Neutrophil (primary cell): ENCODE data around the gene C6orf89.
"Not testable (repeated sequence)": the region's sequence is repeated elsewhere in the genome, so short reads cannot be mapped to it uniquely, and the experiment has no call there.

Experiments
- H3K27ac ChIP-seq: fragments of 200-600 bp; sonication (generic); 2 replicates; pipeline ENCODE4 v1.5.1; 2016; ENCODE audit warnings: mild to moderate bottlenecking, moderate library complexity
- H3K27me3 ChIP-seq: fragments of 200-600 bp; sonication (generic); 2 replicates; pipeline ENCODE4 v1.6.0; 2016; ENCODE audit warnings: mild to moderate bottlenecking
- H3K36me3 ChIP-seq: fragments of 200-600 bp; sonication (generic); 2 replicates; pipeline ENCODE4 v1.5.1; 2017
- H3K4me1 ChIP-seq, 2 experiments: fragments of 200-600 bp in 1 of 2; sonication (generic) in 1 of 2; 1 replicate in 1 of 2; 2 replicates in 1 of 2; pipeline versions ENCODE4 v1.5.1 to v1.6.1; 2013 to 2016; ENCODE audit warnings: low read depth in 1 of 2, low read length in 1 of 2, mild to moderate bottlenecking in 1 of 2, moderate library complexity in 1 of 2; ENCODE audit not compliant: control insufficient read depth in 1 of 2, insufficient read depth in 1 of 2
- H3K4me3 ChIP-seq, 2 experiments: fragments of 200-600 bp in 1 of 2; sonication (generic) in 1 of 2; 1 replicate in 1 of 2; 2 replicates in 1 of 2; pipeline ENCODE4 v1.5.1; 2013 to 2016; ENCODE audit warnings: low read depth in 1 of 2, low read length in 1 of 2, mild to moderate bottlenecking in 1 of 2, moderate library complexity in 1 of 2
- H3K9me3 ChIP-seq: fragments of 200-600 bp; sonication (generic); 2 replicates; pipeline ENCODE4 v1.5.1; 2016
- CTCF ChIP-seq: fragments of 200-600 bp; sonication (generic); IDR thresholded peaks from 2 replicates; pipeline ENCODE4 v1.5.1; 2016; ENCODE audit warnings: antibody characterized with exemption

C6orf89 gene

GRCh38 chr6:36940027-36940426, 54.3 kb downstream of the C6orf89 start:
- H3K4me1 ChIP-seq = no peaks in the 10 kb centered on the region
- H3K27me3 ChIP-seq = peaks cover 28% of the 10 kb centered on the region
- H3K27ac ChIP-seq = no peak overlapping the region
- H3K4me3 ChIP-seq = no peak overlapping the region
- no peak for TF ChIP-seq CTCF
- H3K36me3 ChIP-seq = no peaks in the 10 kb centered on the region
- no peaks in the 10 kb centered on the region for H3K9me3 ChIP-seq

- H3K4me1 ChIP-seq, H3K4me3 ChIP-seq, H3K9me3 ChIP-seq, H3K27ac ChIP-seq, H3K36me3 ChIP-seq: not testable (repeated sequence)
- H3K27me3 ChIP-seq = peaks cover 34% of the 10 kb centered on the region
These were observed 55.8 kb downstream of the C6orf89 start for GRCh38 chr6:36941561-36941960.

GRCh38 chr6:36942329-36942728, 56.6 kb downstream of the C6orf89 start:
- H3K27me3 ChIP-seq = peaks cover 35% of the 10 kb centered on the region
- H3K4me1 ChIP-seq, H3K4me3 ChIP-seq, H3K36me3 ChIP-seq, H3K27ac ChIP-seq, H3K9me3 ChIP-seq: not testable (repeated sequence)

GRCh38 chr6:36944650-36945049, 58.9 kb downstream of the C6orf89 start:
- Histone ChIP-seq H3K4me1 (no peaks in the 10 kb centered on the region), H3K4me3 (no peak overlapping the region), H3K27me3 (peaks cover 53% of the 10 kb centered on the region), H3K27ac (no peak overlapping the region), H3K9me3 (no peaks in the 10 kb centered on the region), H3K36me3 (no peaks in the 10 kb centered on the region)
- TF ChIP-seq CTCF = no peak

GRCh38 chr6:36945301-36945700, 59.5 kb downstream of the C6orf89 start:
- no peak overlapping the region for H3K27ac ChIP-seq
- TF ChIP-seq CTCF = no peak
- H3K9me3 ChIP-seq = no peaks in the 10 kb centered on the region
- H3K4me1 ChIP-seq = no peaks in the 10 kb centered on the region
- no peak overlapping the region for H3K4me3 ChIP-seq
- H3K27me3 ChIP-seq = peaks cover 52% of the 10 kb centered on the region
- no peaks in the 10 kb centered on the region for H3K36me3 ChIP-seq

- Histone ChIP-seq H3K4me3 (no peak overlapping the region), H3K36me3 (no peaks in the 10 kb centered on the region), H3K4me1 (no peaks in the 10 kb centered on the region), H3K27me3 (peaks cover 59% of the 10 kb centered on the region), H3K9me3 (no peaks in the 10 kb centered on the region), H3K27ac (no peak overlapping the region)
- no peak for TF ChIP-seq CTCF
These were observed 60.8 kb downstream of the C6orf89 start for GRCh38 chr6:36946526-36946925.
